Neural progenitor cell (in vitro differentiated cells): ENCODE results near the gene CRACR2A. TPM values are rescaled to one million over a fixed set of nuclear protein-coding genes. Genes with fewer than 3 reads are reported as not detected.

ENCODE experiments used
- DNase-seq: peaks from one replicate; pipeline ENCODE4 v3.0.0-alpha.2; 2016; ENCODE audit warnings: low spot score
- H2AFZ ChIP-seq: fragments of 200-600 bp; sonication (generic); replicated peaks from 2 replicates; pipeline ENCODE4 v1.6.1; 2016; ENCODE audit warnings: antibody characterized with exemption
- H3F3A ChIP-seq: fragments of 200-600 bp; sonication (generic); 2 replicates; pipeline ENCODE4 v1.6.1; 2016; ENCODE audit warnings: antibody characterized with exemption, low read depth
- H3K27ac ChIP-seq: fragments of 200-600 bp; sonication (generic); 2 replicates; pipeline ENCODE4 v1.5.1; 2016; ENCODE audit warnings: mild to moderate bottlenecking
- H3K27me3 ChIP-seq: fragments of 200-600 bp; sonication (generic); 2 replicates; pipeline ENCODE4 v1.6.1; 2016; ENCODE audit warnings: mild to moderate bottlenecking, moderate library complexity
- H3K36me3 ChIP-seq: fragments of 200-600 bp; sonication (generic); 2 replicates; pipeline ENCODE4 v1.5.1; 2016
- H3K4me1 ChIP-seq: fragments of 200-600 bp; sonication (generic); 2 replicates; pipeline ENCODE4 v1.6.1; 2016; ENCODE audit warnings: mixed run types
- H3K4me2 ChIP-seq: fragments of 200-600 bp; sonication (generic); 2 replicates; pipeline ENCODE4 v1.6.1; 2016
- H3K4me3 ChIP-seq: fragments of 200-600 bp; sonication (generic); 2 replicates; pipeline ENCODE4 v1.5.1; 2016
- H3K79me2 ChIP-seq: fragments of 200-600 bp; sonication (generic); 2 replicates; pipeline ENCODE4 v1.6.1; 2016; ENCODE audit warnings: low read depth
- H3K9ac ChIP-seq: fragments of 200-600 bp; sonication (generic); 2 replicates; pipeline ENCODE4 v1.6.1; 2016
- H3K9me3 ChIP-seq: fragments of 200-600 bp; sonication (generic); 2 replicates; pipeline ENCODE4 v1.5.1; 2016; ENCODE audit warnings: low read depth
- H4K20me1 ChIP-seq: fragments of 200-600 bp; sonication (generic); 2 replicates; pipeline ENCODE4 v1.6.1; 2016; ENCODE audit warnings: low read depth
- H3K27ac Mint-ChIP-seq: 3 replicates; pipeline ENCODE4 v1.8.0; 2021; ENCODE audit warnings: mixed read lengths
- H3K27me3 Mint-ChIP-seq: 2 replicates; pipeline ENCODE4 v1.8.0; 2022; ENCODE audit warnings: low read depth, mild to moderate bottlenecking, inconsistent platforms, moderate library complexity, mixed read lengths; ENCODE audit not compliant: insufficient read depth
- H3K36me3 Mint-ChIP-seq: 3 replicates; pipeline ENCODE4 v1.8.0; 2021; ENCODE audit warnings: mixed read lengths
- H3K4me1 Mint-ChIP-seq: 3 replicates; pipeline ENCODE4 v1.8.0; 2021; ENCODE audit warnings: mixed read lengths
- H3K4me3 Mint-ChIP-seq: 3 replicates; pipeline ENCODE4 v1.8.0; 2021; ENCODE audit warnings: mild to moderate bottlenecking, moderate library complexity, mixed read lengths
- H3K9me3 Mint-ChIP-seq: 3 replicates; pipeline ENCODE4 v1.8.0; 2020; ENCODE audit warnings: mixed read lengths
- EZH2 ChIP-seq: fragments of 200-600 bp; sonication (generic); IDR thresholded peaks from 2 replicates; pipeline ENCODE4 v1.6.1; 2017; ENCODE audit warnings: antibody characterized with exemption, mild to moderate bottlenecking, moderate library complexity
- EZH2phosphoT487 ChIP-seq: fragments of 200-600 bp; sonication (generic); IDR thresholded peaks from 2 replicates; pipeline ENCODE4 v1.6.1; 2017; ENCODE audit warnings: antibody characterized with exemption
- total RNA-seq: library from RNA; depleted of rRNA; stranded (reverse); fragments of >200 nt; gene quantifications from 2 replicates; pipeline ENCODE4 v1.2.3, GENCODE V29; 2015; ENCODE audit warnings: low replicate concordance
- TF ChIP-seq, protein P1 (sequence below): fragments of 200-600 bp; sonication (generic); IDR thresholded peaks from 2 replicates; pipeline ENCODE4 v1.5.1; 2017; ENCODE audit warnings: antibody characterized with exemption, mild to moderate bottlenecking

The CRACR2A gene
- total RNA-seq, 1 donor from 2014 or later, result 0.06 TPM

DNA sequence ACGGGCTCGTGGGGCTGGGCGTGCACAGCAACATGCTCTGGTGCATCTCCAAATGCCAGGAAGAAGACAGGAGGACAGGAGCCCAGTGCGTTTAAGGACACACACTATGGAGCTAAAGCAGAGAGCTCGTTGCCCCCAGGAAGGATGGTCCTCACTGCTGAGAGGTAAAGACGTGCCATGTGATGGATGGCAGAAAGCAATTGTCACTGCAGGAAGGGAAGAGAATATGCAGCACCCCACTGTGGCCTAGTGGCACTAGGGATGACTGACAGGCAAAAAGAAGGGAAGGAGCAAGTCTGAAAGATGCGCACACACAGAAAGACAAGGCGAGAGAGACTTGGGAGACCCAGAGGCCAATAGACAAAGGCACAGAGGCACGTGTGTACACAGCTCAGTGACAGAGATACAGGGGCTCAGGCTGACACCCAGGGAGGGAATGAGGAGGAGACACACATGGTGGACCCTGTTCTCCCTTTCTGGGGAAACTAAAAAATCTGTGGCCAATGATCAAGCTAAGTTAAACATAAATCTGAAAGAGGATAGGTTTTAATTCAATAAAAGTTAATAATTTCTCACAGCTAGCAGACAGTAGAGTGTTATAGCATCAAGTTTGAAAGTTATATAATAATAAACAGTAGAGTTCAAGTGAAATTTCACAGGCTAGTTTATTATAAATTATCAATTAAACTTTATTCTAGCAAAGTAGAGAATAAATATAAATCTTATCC, 78.8 kb downstream of the CRACR2A start:
- Mint-ChIP-seq H3K4me1 (peaks cover 12% of the 10 kb centered on the region), H3K27me3 (peaks cover 3% of the 10 kb centered on the region)
- H3K27ac ChIP-seq, result no peak overlapping the region

DNA sequence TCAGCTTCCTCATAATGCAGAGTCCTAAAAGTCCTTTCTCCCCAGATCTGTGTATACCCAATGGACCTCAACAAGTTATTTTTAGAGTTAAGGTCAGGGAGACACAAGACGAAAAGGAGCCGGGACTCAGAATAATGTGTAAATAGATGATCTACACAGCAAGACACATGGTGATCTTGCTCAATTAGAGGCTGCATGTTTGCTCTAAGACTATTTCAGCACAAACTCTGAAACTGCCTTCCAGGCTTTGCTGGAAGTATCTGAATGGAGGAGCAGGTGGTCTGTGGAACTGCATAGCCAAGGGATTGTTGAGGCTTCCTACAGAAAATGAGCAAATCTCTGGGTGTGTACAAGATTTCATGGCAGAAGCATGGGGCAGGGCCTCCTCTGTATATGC, 80.8 kb downstream of the CRACR2A start:
- H3K4me3 ChIP-seq, result no peak overlapping the region
- H3F3A ChIP-seq, result no peaks in the 10 kb centered on the region
- H2AFZ ChIP-seq, result no peak overlapping the region
- H3K27me3 ChIP-seq, result no peaks in the 10 kb centered on the region
- no peak overlapping the region for H3K9ac ChIP-seq
- no peaks in the 10 kb centered on the region for H3K4me1 ChIP-seq
- no peak overlapping the region for H3K27ac ChIP-seq
- H3K27ac Mint-ChIP-seq, result no peak overlapping the region
- H3K4me1 Mint-ChIP-seq, result peaks cover 28% of the 10 kb centered on the region
- no peaks in the 10 kb centered on the region for H3K9me3 ChIP-seq
- peaks cover 1% of the 10 kb centered on the region for H3K9me3 Mint-ChIP-seq
- no peaks in the 10 kb centered on the region for H3K36me3 ChIP-seq
- no peak overlapping the region for H3K4me2 ChIP-seq
- no peak overlapping the region for H3K4me3 Mint-ChIP-seq
- DNase-seq, result no peak
- TF ChIP-seq EZH2 (no peak), EZH2phosphoT487 (no peak)
- TF ChIP-seq, protein P1, sequence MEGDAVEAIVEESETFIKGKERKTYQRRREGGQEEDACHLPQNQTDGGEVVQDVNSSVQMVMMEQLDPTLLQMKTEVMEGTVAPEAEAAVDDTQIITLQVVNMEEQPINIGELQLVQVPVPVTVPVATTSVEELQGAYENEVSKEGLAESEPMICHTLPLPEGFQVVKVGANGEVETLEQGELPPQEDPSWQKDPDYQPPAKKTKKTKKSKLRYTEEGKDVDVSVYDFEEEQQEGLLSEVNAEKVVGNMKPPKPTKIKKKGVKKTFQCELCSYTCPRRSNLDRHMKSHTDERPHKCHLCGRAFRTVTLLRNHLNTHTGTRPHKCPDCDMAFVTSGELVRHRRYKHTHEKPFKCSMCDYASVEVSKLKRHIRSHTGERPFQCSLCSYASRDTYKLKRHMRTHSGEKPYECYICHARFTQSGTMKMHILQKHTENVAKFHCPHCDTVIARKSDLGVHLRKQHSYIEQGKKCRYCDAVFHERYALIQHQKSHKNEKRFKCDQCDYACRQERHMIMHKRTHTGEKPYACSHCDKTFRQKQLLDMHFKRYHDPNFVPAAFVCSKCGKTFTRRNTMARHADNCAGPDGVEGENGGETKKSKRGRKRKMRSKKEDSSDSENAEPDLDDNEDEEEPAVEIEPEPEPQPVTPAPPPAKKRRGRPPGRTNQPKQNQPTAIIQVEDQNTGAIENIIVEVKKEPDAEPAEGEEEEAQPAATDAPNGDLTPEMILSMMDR, result no peak
- peaks cover 2% of the 10 kb centered on the region for H3K27me3 Mint-ChIP-seq
- H3K79me2 ChIP-seq, result no peaks in the 10 kb centered on the region
- H4K20me1 ChIP-seq, result no peaks in the 10 kb centered on the region
- no peaks in the 10 kb centered on the region for H3K36me3 Mint-ChIP-seq

More for the DNA sequence above, 78.8 kb downstream of the CRACR2A start:
- Histone ChIP-seq H3K27me3 (no peaks in the 10 kb centered on the region), H3F3A (no peaks in the 10 kb centered on the region), H3K9me3 (no peaks in the 10 kb centered on the region), H3K9ac (no peak overlapping the region), H2AFZ (no peak overlapping the region), H3K79me2 (no peaks in the 10 kb centered on the region), H3K4me1 (no peaks in the 10 kb centered on the region), H3K36me3 (no peaks in the 10 kb centered on the region), H4K20me1 (no peaks in the 10 kb centered on the region), H3K4me3 (no peak overlapping the region), H3K4me2 (no peak overlapping the region)
- no peaks in the 10 kb centered on the region for H3K36me3 Mint-ChIP-seq
- H3K9me3 Mint-ChIP-seq, result peaks cover 1% of the 10 kb centered on the region
- H3K27ac Mint-ChIP-seq, result no peak overlapping the region
- H3K4me3 Mint-ChIP-seq, result no peak overlapping the region
- DNase-seq, result no peak
- no peak for TF ChIP-seq EZH2
- TF ChIP-seq EZH2phosphoT487, result no peak
- TF ChIP-seq, protein P1, result no peak

DNA sequence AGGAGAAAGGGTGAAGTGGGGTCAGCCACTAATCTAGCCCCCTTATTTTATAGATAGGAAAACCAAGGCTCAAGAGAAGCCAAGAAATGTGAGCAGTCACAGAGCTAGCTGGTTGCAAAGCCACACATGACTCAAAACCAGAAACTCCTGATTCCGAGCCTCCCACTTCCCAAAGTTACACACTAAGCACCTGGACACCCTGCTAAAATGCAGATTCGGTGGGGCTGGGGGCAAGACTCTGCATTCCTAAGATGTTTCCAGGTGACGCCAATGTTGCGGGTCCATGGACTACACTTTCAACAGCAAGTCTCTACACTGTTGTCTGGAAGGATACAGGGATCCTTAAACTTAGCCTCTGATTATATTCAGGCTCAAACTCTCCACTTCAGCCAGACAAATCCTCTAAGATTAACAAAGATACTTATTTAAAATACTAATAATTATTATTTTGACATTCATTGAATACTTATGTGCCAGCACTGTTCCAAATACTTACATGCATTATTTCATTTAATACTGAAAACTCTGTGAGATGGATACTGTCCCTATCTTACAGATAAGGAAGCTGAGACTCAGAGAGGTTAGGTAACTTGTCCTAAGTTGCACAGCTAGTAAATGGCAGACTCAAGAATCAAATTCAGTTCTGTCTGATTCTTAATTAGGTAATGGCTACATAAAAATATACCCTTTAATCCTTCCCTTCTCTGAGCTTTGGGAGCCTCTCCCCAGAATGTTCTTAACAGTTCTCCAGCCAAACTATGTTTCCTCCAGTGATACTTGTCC, 81.4 kb downstream of the CRACR2A start:
- no peak overlapping the region for H3K4me3 ChIP-seq
- Mint-ChIP-seq H3K36me3 (no peaks in the 10 kb centered on the region), H3K27me3 (peaks cover 2% of the 10 kb centered on the region), H3K9me3 (peaks cover 1% of the 10 kb centered on the region), H3K4me3 (no peak overlapping the region), H3K4me1 (peaks cover 31% of the 10 kb centered on the region), H3K27ac (no peak overlapping the region)
- no peaks in the 10 kb centered on the region for H4K20me1 ChIP-seq
- no peak overlapping the region for H3K27ac ChIP-seq
- H3K79me2 ChIP-seq, result no peaks in the 10 kb centered on the region
- H3K9me3 ChIP-seq, result no peaks in the 10 kb centered on the region
- TF ChIP-seq EZH2 (no peak), EZH2phosphoT487 (no peak)
- TF ChIP-seq, protein P1, result no peak
- H2AFZ ChIP-seq, result no peak overlapping the region
- H3K36me3 ChIP-seq, result no peaks in the 10 kb centered on the region
- no peaks in the 10 kb centered on the region for H3K4me1 ChIP-seq
- H3K4me2 ChIP-seq, result no peak overlapping the region
- H3K9ac ChIP-seq, result no peak overlapping the region
- H3F3A ChIP-seq, result no peaks in the 10 kb centered on the region
- no peak for DNase-seq
- H3K27me3 ChIP-seq, result no peaks in the 10 kb centered on the region
